G401.6 (cell line): Measurements from ENCODE around the gene DEDD2.

ENCODE experiments used
- FAIRE-seq: peaks from 2 replicates; lab custom pipeline; 2012; peaks lifted over from hg19 to GRCh38; lab: Jason Lieb, UNC

DEDD2 gene

GRCh38 chr19:42248270-42249148 is 31.0 kb upstream of the DEDD2 start:
- FAIRE-seq: no peak

GRCh38 chr19:42247640-42248199 is 30.2 kb upstream of the DEDD2 start:
- no peak for FAIRE-seq

- FAIRE-seq: peak; percentile 77
Measured at GRCh38 chr19:42246922-42247639, 29.6 kb upstream of the DEDD2 start.

- peak; percentile 83 for FAIRE-seq
Measured at GRCh38 chr19:42246143-42246921, 28.9 kb upstream of the DEDD2 start.

GRCh38 chr19:42245231-42245630 is 27.8 kb upstream of the DEDD2 start:
- no peak for FAIRE-seq

GRCh38 chr19:42244347-42245220 is 27.1 kb upstream of the DEDD2 start:
- peak; percentile 96 for FAIRE-seq

GRCh38 chr19:42242512-42243409 is 25.3 kb upstream of the DEDD2 start, which contains the start of gene GSK3A:
TSS of gene GSK3A (minus strand) at chr19:42242602. CDS start at chr19:42242465, 137 bp downstream.
- peak; percentile 98 for FAIRE-seq

- FAIRE-seq: no peak
Measured at GRCh38 chr19:42242069-42242511, 24.6 kb upstream of the DEDD2 start.

- no peak for FAIRE-seq
Measured at GRCh38 chr19:42241279-42241678, 23.8 kb upstream of the DEDD2 start.

- FAIRE-seq: no peak
Measured at GRCh38 chr19:42239544-42240220, 22.2 kb upstream of the DEDD2 start.

- FAIRE-seq: no peak
Measured at GRCh38 chr19:42235181-42235580, 17.7 kb upstream of the DEDD2 start.

GRCh38 chr19:42234364-42234763 is 16.9 kb upstream of the DEDD2 start:
- FAIRE-seq: no peak

GRCh38 chr19:42233678-42234292 is 16.3 kb upstream of the DEDD2 start:
- no peak for FAIRE-seq

- FAIRE-seq: no peak
Measured at GRCh38 chr19:42233106-42233505, 15.6 kb upstream of the DEDD2 start.

- no peak for FAIRE-seq
Measured at GRCh38 chr19:42232435-42232834, 15.0 kb upstream of the DEDD2 start.

GRCh38 chr19:42230571-42230970 is 13.1 kb upstream of the DEDD2 start:
- FAIRE-seq: no peak

GRCh38 chr19:42229855-42230351 is 12.4 kb upstream of the DEDD2 start:
- FAIRE-seq: peak; percentile 34

- no peak for FAIRE-seq
Measured at GRCh38 chr19:42229301-42229854, 11.9 kb upstream of the DEDD2 start.

GRCh38 chr19:42228641-42229040 is 11.2 kb upstream of the DEDD2 start:
- FAIRE-seq: no peak
